ENCODE results near the gene SYDE1. TPM values are rescaled to one million over a fixed set of nuclear protein-coding genes. Genes with fewer than 3 reads are reported as not detected.

The SYDE1 gene
- total and polyA plus RNA-seq, 2 experiments from 2014 or later = 4.1 to 21.4 TPM

DNA sequence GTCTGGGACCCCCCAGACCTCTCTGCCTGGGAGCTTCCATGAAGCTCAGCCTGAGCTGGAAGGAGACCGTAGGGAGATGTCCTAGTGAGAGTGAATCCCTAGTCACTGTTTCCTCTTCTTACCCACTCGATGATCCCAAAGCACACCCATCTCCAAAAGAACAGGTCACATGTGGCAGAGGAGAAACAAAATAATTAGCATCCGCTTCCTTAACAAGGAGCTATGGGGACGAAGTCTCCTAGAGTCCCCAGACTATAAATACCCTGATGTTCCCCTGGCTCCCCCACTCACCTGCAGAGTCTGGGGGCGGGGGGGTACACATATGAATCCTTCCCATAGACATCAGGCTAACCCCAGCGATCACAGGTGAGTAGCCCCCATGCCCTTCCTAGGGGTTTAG is 25.3 kb upstream of the SYDE1 start, which contains the start of gene OR1I1 (continued):
- TF ChIP-seq, protein P1, sequence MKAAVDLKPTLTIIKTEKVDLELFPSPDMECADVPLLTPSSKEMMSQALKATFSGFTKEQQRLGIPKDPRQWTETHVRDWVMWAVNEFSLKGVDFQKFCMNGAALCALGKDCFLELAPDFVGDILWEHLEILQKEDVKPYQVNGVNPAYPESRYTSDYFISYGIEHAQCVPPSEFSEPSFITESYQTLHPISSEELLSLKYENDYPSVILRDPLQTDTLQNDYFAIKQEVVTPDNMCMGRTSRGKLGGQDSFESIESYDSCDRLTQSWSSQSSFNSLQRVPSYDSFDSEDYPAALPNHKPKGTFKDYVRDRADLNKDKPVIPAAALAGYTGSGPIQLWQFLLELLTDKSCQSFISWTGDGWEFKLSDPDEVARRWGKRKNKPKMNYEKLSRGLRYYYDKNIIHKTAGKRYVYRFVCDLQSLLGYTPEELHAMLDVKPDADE (IDR thresholded peaks at IDR 0.05) = no peak
- TF ChIP-seq ZNF331 (CRISPR knock-in tag; IDR thresholded peaks at IDR 0.05; ENCODE audit: low read depth) (no peak), NANOG (IDR thresholded peaks at IDR 0.05; ENCODE audit: borderline replicate concordance) (no peak)
- TF ChIP-seq, protein P2, sequence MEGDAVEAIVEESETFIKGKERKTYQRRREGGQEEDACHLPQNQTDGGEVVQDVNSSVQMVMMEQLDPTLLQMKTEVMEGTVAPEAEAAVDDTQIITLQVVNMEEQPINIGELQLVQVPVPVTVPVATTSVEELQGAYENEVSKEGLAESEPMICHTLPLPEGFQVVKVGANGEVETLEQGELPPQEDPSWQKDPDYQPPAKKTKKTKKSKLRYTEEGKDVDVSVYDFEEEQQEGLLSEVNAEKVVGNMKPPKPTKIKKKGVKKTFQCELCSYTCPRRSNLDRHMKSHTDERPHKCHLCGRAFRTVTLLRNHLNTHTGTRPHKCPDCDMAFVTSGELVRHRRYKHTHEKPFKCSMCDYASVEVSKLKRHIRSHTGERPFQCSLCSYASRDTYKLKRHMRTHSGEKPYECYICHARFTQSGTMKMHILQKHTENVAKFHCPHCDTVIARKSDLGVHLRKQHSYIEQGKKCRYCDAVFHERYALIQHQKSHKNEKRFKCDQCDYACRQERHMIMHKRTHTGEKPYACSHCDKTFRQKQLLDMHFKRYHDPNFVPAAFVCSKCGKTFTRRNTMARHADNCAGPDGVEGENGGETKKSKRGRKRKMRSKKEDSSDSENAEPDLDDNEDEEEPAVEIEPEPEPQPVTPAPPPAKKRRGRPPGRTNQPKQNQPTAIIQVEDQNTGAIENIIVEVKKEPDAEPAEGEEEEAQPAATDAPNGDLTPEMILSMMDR (conservative IDR thresholded peaks at IDR 0.05; ENCODE audit: low read depth in 2 of 2) = no peak

DNA sequence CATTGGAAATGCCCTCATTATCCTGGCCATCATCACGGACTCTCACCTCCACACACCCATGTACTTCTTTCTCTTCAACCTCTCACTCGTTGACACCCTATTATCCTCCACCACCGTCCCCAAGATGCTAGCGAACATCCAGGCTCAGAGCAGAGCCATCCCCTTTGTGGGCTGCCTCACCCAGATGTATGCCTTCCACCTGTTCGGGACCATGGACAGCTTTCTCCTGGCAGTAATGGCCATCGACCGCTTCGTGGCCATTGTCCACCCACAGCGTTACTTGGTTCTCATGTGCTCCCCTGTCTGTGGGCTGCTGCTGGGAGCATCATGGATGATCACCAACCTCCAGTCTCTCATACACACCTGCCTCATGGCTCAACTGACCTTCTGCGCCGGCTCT is 20.0 kb upstream of the SYDE1 start:
- no peak for DNase-seq (ENCODE audit: low spot score)
- Mint-ChIP-seq H3K4me3 (no peak overlapping the region), H3K9me3 (no peaks in the 10 kb centered on the region), H3K36me3 (ENCODE audit: low read depth) (no peaks in the 10 kb centered on the region), H3K27me3 (ENCODE audit: insufficient read depth, low read depth, poor library complexity) (peaks cover 4% of the 10 kb centered on the region), H3K4me1 (no peaks in the 10 kb centered on the region), H3K27ac (no peak overlapping the region)
- H2AFZ ChIP-seq = no peak overlapping the region
- TF ChIP-seq, protein P3, sequence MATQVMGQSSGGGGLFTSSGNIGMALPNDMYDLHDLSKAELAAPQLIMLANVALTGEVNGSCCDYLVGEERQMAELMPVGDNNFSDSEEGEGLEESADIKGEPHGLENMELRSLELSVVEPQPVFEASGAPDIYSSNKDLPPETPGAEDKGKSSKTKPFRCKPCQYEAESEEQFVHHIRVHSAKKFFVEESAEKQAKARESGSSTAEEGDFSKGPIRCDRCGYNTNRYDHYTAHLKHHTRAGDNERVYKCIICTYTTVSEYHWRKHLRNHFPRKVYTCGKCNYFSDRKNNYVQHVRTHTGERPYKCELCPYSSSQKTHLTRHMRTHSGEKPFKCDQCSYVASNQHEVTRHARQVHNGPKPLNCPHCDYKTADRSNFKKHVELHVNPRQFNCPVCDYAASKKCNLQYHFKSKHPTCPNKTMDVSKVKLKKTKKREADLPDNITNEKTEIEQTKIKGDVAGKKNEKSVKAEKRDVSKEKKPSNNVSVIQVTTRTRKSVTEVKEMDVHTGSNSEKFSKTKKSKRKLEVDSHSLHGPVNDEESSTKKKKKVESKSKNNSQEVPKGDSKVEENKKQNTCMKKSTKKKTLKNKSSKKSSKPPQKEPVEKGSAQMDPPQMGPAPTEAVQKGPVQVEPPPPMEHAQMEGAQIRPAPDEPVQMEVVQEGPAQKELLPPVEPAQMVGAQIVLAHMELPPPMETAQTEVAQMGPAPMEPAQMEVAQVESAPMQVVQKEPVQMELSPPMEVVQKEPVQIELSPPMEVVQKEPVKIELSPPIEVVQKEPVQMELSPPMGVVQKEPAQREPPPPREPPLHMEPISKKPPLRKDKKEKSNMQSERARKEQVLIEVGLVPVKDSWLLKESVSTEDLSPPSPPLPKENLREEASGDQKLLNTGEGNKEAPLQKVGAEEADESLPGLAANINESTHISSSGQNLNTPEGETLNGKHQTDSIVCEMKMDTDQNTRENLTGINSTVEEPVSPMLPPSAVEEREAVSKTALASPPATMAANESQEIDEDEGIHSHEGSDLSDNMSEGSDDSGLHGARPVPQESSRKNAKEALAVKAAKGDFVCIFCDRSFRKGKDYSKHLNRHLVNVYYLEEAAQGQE (IDR thresholded peaks at IDR 0.05; ENCODE audit: unreplicated experiment) = peak; percentile 29
- TF ChIP-seq ZNF331 (CRISPR knock-in tag; IDR thresholded peaks at IDR 0.05; ENCODE audit: low read depth) = no peak
- H3K4me2 ChIP-seq = no peak overlapping the region
- no peak overlapping the region for H3K4me3 ChIP-seq
- no peaks in the 10 kb centered on the region for H3K79me2 ChIP-seq (replicated peaks; ENCODE audit: insufficient read depth)
- no peak for ATAC-seq
- H3F3A ChIP-seq (replicated peaks; ENCODE audit: low read depth) = no peaks in the 10 kb centered on the region
- no peaks in the 10 kb centered on the region for H3K36me3 ChIP-seq (ENCODE audit: insufficient read depth)
- H3K27me3 ChIP-seq (ENCODE audit: insufficient read depth) = no peaks in the 10 kb centered on the region
- no peaks in the 10 kb centered on the region for H3K9me2 ChIP-seq (ENCODE audit: insufficient read depth)
- no peaks in the 10 kb centered on the region for H4K20me1 ChIP-seq (replicated peaks; ENCODE audit: insufficient read depth)
- H3K27ac ChIP-seq (ENCODE audit: low read depth) = no peak overlapping the region
- H3K4me1 ChIP-seq (ENCODE audit: insufficient read depth) = no peaks in the 10 kb centered on the region
